Activated CD4-positive, alpha-beta T cell treated with anti-CD3 and anti-CD28 coated beads, Interleukin-2, Interleukin-4, amounts not matched to agents 100 ng/mL and 50 ng/mL, durations not matched to agents 16 hours and 8 hours (primary cell): ENCODE data around the gene VMO1.

ENCODE experiments used
- DNase-seq: peaks from one replicate; pipeline ENCODE4 v3.0.0-alpha.2; 2020; ENCODE audit warnings: low spot score

The VMO1 gene

DNA sequence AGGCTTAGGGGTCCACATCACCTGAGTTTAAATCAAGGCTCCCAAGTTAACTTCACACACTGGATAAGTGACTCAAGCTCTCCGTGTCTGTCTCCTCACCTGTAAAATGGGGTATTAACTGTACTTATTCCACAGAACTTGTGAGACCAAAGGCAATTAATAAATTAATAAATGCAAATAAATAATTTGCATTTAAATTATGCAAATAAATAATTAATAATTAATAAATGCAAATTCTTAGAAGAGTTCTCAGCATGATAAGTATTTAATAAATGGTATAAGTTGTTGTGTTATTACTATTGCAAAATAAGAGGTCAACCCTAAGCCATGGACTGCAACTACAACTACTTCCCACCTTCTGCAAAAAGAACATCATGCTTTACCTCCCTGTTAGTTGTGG is 32.8 kb downstream of the VMO1 start:
- DNase-seq = no peak

DNA sequence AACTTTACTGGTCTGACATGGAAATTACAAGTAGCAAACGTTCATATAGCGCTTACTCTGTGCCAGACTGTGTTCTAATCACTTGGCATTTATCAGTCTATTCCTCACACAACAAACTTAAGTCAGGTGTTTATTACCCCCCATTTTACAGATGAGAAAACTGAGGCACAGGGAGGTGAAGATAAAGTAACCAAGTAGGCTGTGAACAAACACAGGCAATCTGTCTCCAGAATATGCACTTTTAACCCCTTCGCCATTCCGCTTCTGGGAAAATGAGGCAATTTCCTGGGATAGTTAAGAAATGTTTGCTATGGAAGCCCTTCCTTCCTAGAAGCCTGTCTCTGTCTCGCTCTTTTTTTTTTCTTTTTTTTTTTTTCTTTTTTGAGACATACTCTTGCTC is 34.2 kb downstream of the VMO1 start:
- no peak for DNase-seq

GRCh38 chr17:4750606-4751005 is 35.6 kb downstream of the VMO1 start:
- DNase-seq = no peak

GRCh38 chr17:4748686-4749085 is 37.5 kb downstream of the VMO1 start:
- no peak for DNase-seq

- peak; percentile 55 for DNase-seq
Measured at GRCh38 chr17:4747847-4748246, 38.3 kb downstream of the VMO1 start.

GRCh38 chr17:4744999-4745969 is 40.9 kb downstream of the VMO1 start:
- no peak for DNase-seq

GRCh38 chr17:4743898-4744297 is 42.3 kb downstream of the VMO1 start:
- DNase-seq = no peak

DNA sequence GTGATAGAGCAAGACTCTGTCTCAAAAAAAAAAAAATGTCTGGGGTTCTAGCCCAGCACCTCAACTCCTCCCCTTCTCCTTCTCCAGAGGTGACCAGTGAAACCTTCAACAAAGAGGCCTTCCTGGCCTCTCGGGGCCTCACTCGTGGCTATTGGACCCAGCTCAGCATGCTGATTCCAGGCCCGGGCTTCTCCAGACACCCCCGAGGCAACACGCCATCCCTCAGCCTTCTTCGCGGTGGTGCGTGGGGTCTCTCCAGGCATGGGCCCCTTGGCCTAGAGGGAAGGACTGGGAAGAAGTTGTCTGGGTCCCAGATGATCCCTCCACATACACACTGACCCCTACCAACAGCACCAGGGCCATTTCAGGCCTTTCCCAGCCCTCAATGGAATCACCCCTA is 42.9 kb downstream of the VMO1 start:
- no peak for DNase-seq

DNA sequence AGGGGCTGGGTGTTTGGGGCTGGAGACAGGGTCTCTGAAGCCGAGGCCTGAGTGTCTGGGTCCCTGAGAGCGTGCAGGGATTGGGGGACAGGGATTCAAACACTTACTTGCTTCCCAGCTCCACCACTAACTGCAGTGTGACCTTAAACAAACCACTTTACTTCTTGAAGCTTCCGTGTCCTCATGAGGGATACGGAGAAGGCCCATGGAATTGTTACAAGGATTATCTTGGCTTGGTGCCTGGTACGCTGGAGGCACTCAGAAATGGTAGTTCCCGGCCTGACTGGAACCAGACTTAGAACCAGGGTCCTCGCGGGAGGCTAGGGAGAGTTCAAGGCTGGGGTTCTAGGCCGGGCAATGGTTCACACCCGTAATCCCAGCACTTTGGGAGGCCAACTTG is 43.5 kb downstream of the VMO1 start:
- no peak for DNase-seq

GRCh38 chr17:4742133-4742532 is 44.0 kb downstream of the VMO1 start:
- DNase-seq = no peak

- DNase-seq = no peak
Measured at GRCh38 chr17:4741544-4741943, 44.6 kb downstream of the VMO1 start.

GRCh38 chr17:4740584-4740983 is 45.6 kb downstream of the VMO1 start:
- no peak for DNase-seq

DNA sequence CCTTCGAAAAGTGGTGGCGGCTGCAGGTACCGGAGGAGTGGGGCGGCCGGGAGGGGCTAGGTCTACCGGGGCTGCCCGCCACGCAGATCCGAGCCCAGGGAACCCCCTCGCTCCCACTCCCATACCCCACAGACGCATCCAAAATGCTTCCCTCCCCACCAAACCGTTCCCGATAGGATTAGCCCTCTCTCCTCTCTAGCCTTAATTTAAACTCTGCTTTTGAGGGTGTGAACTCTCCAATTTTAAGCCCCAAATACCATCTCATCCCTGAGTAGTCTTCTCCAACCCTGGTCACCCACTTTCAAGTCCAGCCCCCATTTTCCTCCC is 46.2 kb downstream of the VMO1 start:
- DNase-seq = no peak

GRCh38 chr17:4739122-4740024 is 46.8 kb downstream of the VMO1 start, which contains the start of the genes CXCL16 and ZMYND15:
TSS of gene CXCL16 (minus strand) at chr17:4739928. CDS start at chr17:4739339, 589 bp downstream.
TSS of gene ZMYND15 (plus strand) at chr17:4739833. CDS start at chr17:4740549, 716 bp downstream.
- no peak for DNase-seq

DNA sequence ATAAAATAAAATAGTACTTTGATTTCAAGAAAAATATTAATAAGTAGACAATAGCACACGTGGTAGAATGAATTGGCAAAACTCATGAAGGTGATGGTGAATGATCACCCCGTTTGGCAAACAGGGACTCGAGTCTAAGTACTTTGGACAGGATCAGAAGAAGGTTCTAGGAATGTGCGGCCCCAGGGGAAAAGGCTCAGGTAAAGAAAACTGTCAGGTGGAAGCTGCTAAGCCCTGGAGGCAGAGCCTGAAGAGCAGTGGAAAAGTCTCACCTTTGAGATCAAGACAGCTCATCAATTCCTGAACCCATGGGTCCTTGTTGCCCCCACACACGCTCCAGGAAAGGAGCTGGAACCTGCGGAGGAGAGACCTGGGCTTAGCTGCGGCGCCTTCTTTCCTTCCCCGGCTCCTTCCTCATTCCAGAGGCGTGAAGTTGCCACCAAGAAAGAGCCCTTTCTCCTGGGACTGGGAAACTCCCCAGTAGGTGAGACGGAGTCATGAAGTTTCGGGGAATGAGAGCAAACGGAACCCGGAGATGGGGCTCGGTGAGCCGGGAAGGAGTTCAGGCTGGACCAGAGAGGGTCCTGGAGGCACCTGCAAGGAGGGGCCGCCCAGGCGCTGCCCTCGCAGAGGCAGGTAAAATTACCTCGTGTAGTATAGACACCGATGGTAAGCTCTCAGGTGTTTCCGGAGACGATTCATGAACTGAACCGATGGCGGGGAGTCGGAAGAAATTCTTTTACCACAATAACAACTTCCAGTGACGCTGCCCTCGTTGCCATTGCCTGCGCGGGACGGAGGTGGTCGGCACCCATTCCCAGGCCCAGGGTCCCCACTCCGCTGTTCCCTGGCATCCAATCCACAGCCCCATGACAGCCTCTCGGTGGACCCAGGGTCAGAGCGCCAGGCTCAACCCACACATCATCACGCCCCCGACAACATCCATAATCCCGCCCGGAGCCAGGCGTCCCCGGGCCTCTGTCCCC is 47.7 kb downstream of the VMO1 start:
- DNase-seq = no peak

- DNase-seq = no peak
Measured at GRCh38 chr17:4735876-4736651, 50.1 kb downstream of the VMO1 start.
